ENCODE measurements around the gene UPB1. TPM values are rescaled to one million over a fixed set of nuclear protein-coding genes. Genes with fewer than 3 reads are reported as not detected.

UPB1 gene
- total RNA-seq, 3 donors from 2014 or later: 0.16 to 0.44 (median 0.33) TPM

GRCh38 chr22:24516301-24516737, 21.2 kb downstream of the UPB1 start:
- Histone ChIP-seq H3K27me3 (no peaks in the 10 kb centered on the region), H3K36me3 (no peaks in the 10 kb centered on the region), H3K9me3 (no peaks in the 10 kb centered on the region), H3K27ac (no peak overlapping the region), H3K4me3 (no peak overlapping the region), H3K4me1 (no peaks in the 10 kb centered on the region)
- TF ChIP-seq CTCF (IDR thresholded peaks at IDR 0.05) (no peak), POLR2A (IDR thresholded peaks at IDR 0.05) (no peak), POLR2AphosphoS5 (IDR thresholded peaks at IDR 0.05) (no peak)
- DNase-seq (ENCODE audit: low spot score in 2 of 2): no peak
- intact Hi-C loops (cut with DNase I; ENCODE audit: low total_unique reads): loop anchor here (10.0 kb wide), 1 partner anchor 462 kb away; no protein-coding TSS in a partner anchor

DNA sequence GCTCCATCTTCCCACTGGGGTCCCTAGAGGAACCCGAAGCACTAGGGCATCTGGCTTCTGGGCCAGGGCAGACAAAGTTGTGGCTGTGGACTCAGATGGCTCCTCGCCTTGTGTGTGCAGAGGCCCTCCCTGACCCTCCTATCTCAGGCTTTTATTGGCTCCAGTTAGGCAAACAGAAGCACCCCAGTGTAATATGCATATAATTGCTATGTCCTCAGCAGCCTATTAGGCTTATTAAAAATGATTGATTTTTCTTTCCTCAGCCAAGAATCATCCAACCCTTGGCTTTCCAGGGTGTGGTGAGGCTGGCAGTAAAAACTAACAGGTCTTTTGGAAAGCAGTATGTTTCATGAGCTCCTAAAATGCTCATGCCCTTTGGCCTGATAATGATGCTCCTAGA, 22.3 kb downstream of the UPB1 start:
- no peak overlapping the region for H3K27ac ChIP-seq
- TF ChIP-seq CTCF (IDR thresholded peaks at IDR 0.05) (no peak), POLR2A (IDR thresholded peaks at IDR 0.05) (no peak), POLR2AphosphoS5 (IDR thresholded peaks at IDR 0.05) (no peak)
- no peak for DNase-seq (ENCODE audit: low spot score in 2 of 2)
- no peaks in the 10 kb centered on the region for H3K27me3 ChIP-seq
- no peak overlapping the region for H3K4me3 ChIP-seq
- H3K9me3 ChIP-seq: no peaks in the 10 kb centered on the region
- no peaks in the 10 kb centered on the region for H3K36me3 ChIP-seq
- intact Hi-C loops (cut with DNase I; ENCODE audit: low total_unique reads): loop anchor here (10.0 kb wide), 1 partner anchor 463 kb away; no protein-coding TSS in a partner anchor
- H3K4me1 ChIP-seq: no peaks in the 10 kb centered on the region

DNA sequence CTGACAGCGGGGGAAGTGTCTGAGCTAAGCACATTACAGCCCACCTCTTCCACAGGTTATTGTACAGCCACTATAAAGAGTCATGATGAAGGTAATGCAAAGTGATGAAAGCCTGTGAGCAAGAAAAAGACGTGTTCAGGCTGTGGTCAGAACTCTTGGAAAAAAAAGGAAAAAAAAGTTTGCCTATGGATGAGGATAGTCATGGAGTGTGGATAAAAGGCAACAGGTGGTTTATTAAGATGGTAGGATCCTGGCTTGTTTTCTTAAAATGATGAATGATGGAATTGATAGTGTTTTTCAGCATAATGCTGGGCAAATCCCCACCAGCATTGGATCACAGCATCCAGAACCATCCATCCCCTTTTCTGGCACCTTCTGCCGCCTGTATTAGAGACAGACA, 23.1 kb downstream of the UPB1 start:
- Histone ChIP-seq H3K27me3 (no peaks in the 10 kb centered on the region), H3K4me1 (no peaks in the 10 kb centered on the region), H3K4me3 (no peak overlapping the region), H3K9me3 (no peaks in the 10 kb centered on the region), H3K36me3 (no peaks in the 10 kb centered on the region), H3K27ac (no peak overlapping the region)
- no peak for TF ChIP-seq POLR2A (IDR thresholded peaks at IDR 0.05)
- no peak for TF ChIP-seq CTCF (IDR thresholded peaks at IDR 0.05)
- no peak for TF ChIP-seq POLR2AphosphoS5 (IDR thresholded peaks at IDR 0.05)
- no peak for DNase-seq (ENCODE audit: low spot score in 2 of 2)
- intact Hi-C loops (cut with DNase I; ENCODE audit: low total_unique reads): loop anchor here (10.0 kb wide), 1 partner anchor 463 kb away; no protein-coding TSS in a partner anchor

DNA sequence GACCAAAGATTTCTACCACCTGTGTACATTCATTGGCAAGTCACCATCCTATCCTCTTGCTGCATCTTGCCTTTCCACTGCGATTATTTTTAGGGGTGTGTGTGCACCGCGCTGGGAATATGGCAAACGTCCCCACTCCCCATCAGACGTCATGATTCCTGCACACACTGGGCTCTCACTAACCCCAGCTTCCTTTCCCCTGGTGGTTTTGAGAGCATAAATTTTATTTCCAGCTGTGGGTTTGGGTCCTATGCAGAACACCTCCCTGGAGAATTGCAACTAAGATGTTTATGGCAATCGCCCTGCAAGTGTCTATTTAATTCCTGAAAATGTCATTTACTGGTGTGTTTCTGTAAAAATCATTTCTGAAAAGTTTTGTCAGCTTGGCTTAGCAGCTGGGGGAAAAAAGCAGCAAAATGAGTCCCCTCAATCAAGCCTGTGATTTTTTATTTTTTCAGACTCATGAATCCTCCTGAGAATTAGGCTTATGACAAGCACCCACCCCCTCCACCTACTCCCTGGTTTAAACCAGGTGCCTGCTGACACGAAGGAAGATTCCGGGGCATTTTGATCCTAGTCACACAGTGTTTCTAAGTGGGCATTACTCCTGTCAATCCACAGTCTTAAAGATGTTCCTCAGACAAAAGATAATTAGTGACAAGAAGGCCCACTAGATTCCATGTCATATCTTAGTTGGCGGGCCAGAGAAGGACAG, 23.8 kb downstream of the UPB1 start:
- intact Hi-C loops (cut with DNase I; ENCODE audit: low total_unique reads): loop anchor here (10.0 kb wide), 1 partner anchor 464 kb away; no protein-coding TSS in a partner anchor
- Histone ChIP-seq H3K4me3 (no peak overlapping the region), H3K9me3 (no peaks in the 10 kb centered on the region), H3K27me3 (no peaks in the 10 kb centered on the region), H3K4me1 (no peaks in the 10 kb centered on the region), H3K36me3 (no peaks in the 10 kb centered on the region), H3K27ac (no peak overlapping the region)
- TF ChIP-seq POLR2A (IDR thresholded peaks at IDR 0.05): no peak
- no peak for TF ChIP-seq CTCF (IDR thresholded peaks at IDR 0.05)
- TF ChIP-seq POLR2AphosphoS5 (IDR thresholded peaks at IDR 0.05): no peak
- DNase-seq (ENCODE audit: low spot score in 2 of 2): no peak

GRCh38 chr22:24519496-24519895, 24.4 kb downstream of the UPB1 start:
- Histone ChIP-seq H3K4me1 (no peaks in the 10 kb centered on the region), H3K4me3 (no peak overlapping the region), H3K36me3 (no peaks in the 10 kb centered on the region), H3K27me3 (no peaks in the 10 kb centered on the region), H3K9me3 (no peaks in the 10 kb centered on the region), H3K27ac (no peak overlapping the region)
- intact Hi-C loops (cut with DNase I; ENCODE audit: low total_unique reads): loop anchor here (10.0 kb wide), 1 partner anchor 465 kb away; no protein-coding TSS in a partner anchor
- DNase-seq (ENCODE audit: low spot score in 2 of 2): no peak
- no peak for TF ChIP-seq CTCF (IDR thresholded peaks at IDR 0.05)
- TF ChIP-seq POLR2AphosphoS5 (IDR thresholded peaks at IDR 0.05): no peak
- no peak for TF ChIP-seq POLR2A (IDR thresholded peaks at IDR 0.05)

Data from breast epithelium (tissue), 4 donors.